Measurements from ENCODE around the gene ANKZF1.
"Not testable (repeated sequence)": the region's sequence is repeated elsewhere in the genome, so short reads cannot be mapped to it uniquely, and the experiment has no call there.

Gene ANKZF1

DNA sequence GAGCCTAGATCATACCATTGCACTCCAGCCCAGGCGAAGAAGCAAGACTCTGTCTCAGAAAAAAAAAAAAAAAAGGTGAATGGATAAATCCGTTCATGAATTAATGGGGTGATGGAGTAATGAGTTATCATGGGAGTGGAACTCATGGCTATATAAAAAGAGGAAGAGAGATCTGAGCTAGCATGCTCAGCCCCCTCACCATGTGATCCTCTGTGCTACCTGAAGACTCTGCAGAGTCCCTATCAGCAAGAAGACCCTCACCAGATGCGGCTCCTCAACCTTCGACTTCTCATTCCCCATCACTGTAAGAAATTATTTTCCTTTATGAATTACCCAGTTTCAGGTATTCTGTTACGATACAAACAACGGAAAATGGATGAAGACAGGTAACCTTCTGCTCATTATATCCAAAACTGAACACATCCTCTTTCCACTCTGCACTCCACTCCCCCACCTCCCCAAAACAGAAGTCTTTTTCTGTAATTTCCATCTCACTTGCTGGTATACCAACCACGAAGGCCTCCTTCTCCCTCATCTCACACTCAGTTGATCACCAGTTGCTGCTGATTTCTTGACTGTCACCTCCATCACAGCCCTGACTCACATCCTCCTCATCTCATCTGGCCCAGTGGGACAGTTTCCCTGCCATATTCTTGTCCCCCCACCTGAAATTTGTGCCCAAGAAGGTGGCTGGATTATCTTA is 42.7 kb upstream of the ANKZF1 start:
- TF ChIP-seq, protein P1, sequence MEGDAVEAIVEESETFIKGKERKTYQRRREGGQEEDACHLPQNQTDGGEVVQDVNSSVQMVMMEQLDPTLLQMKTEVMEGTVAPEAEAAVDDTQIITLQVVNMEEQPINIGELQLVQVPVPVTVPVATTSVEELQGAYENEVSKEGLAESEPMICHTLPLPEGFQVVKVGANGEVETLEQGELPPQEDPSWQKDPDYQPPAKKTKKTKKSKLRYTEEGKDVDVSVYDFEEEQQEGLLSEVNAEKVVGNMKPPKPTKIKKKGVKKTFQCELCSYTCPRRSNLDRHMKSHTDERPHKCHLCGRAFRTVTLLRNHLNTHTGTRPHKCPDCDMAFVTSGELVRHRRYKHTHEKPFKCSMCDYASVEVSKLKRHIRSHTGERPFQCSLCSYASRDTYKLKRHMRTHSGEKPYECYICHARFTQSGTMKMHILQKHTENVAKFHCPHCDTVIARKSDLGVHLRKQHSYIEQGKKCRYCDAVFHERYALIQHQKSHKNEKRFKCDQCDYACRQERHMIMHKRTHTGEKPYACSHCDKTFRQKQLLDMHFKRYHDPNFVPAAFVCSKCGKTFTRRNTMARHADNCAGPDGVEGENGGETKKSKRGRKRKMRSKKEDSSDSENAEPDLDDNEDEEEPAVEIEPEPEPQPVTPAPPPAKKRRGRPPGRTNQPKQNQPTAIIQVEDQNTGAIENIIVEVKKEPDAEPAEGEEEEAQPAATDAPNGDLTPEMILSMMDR (IDR thresholded peaks at IDR 0.05; ENCODE audit: low read depth, low read length) = no peak
- no peak overlapping the region for H3K4me3 ChIP-seq (ENCODE audit: low read depth, low read length)

- TF ChIP-seq, protein P1 (IDR thresholded peaks at IDR 0.05; ENCODE audit: low read depth, low read length) = no peak
- no peak overlapping the region for H3K4me3 ChIP-seq (ENCODE audit: low read depth, low read length)
Measured at GRCh38 chr2:219197388-219197787, 32.2 kb upstream of the ANKZF1 start.

DNA sequence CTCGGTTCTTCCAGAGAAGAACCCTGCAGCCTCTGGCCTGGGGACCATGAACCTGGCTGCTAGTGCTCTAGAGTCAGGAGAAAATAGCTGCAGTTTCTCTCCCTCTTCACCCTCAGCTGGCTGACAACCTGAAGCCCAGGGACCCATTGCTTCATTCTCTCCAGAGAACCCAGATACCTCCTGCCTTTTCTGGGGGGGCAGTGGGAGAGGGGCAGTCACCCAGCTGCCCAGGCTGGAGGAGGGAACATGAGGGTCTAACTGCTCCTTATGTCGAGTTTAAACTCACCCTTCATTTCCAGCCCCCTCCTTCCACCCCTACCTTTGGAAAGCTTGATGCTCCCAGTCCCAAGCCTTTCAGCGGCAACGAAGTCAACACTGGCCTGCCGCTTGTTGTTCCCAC is 30.6 kb upstream of the ANKZF1 start:
- no peak overlapping the region for H3K4me3 ChIP-seq (ENCODE audit: low read depth, low read length)
- TF ChIP-seq, protein P1 (IDR thresholded peaks at IDR 0.05; ENCODE audit: low read depth, low read length) = no peak

- no peak overlapping the region for H3K4me3 ChIP-seq (ENCODE audit: low read depth, low read length)
- TF ChIP-seq, protein P1 (IDR thresholded peaks at IDR 0.05; ENCODE audit: low read depth, low read length) = no peak
Measured at GRCh38 chr2:219199470-219200211, 30.0 kb upstream of the ANKZF1 start.

DNA sequence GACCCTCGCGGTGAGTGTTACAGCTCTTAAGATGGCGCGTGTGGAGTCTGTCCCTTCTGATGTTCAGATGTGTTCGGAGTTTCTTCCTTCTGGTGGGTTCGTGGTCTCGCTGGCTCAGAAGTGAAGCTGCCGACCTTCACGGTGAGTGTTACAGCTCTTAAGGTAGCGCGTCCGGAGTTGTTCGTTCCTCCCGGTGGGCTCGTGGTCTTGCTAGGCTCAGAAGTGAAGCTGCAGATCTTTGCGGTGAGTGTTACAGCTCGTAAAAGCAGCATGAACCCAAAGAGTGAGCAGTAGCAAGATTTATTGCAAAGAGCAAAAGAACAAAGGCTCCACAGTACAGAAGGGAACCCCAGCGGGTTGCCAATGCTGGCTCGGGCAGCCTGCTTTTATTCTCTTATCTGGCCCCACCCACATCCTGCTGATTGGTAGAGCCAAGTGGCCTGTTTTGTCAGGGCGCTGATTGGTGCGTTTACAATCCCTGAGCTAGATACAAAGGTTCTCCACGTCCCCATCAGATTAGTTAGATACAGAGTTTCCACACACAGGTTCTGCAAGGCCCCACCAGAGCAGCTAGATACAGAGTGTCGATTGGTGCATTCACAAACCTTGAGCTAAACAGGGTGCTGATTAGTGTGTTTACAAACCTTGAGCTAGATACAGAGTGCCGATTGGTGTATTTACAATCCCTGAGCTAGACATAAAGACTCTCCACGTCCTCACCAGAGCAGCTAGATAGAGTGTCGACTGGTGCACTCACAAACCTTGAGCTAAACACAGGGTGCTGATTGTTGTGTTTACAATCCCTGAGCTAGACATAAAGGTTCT is 28.9 kb upstream of the ANKZF1 start:
- not testable (repeated sequence) for H3K4me3 ChIP-seq (ENCODE audit: low read depth, low read length)

DNA sequence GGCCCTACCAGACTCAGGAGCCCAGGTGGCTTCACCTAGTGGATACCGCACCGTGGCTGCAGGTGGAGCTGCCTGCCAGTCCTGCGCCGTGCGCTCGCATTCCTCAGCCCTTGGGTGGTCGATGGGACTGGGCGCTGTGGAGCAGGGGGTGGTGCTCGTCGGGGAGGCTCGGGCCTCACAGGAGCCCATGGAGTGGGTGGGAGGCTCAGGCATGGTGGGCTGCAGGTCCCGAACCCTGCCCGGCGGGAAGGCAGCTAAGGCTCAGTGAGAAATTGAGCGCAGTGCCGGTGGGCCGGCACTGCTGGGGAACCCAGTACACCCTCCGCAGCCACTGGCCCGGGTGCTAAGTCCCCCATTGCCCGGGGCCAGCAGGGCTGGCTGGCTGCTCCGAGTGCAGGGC is 28.3 kb upstream of the ANKZF1 start:
- not testable (repeated sequence) for H3K4me3 ChIP-seq (ENCODE audit: low read depth, low read length)

GRCh38 chr2:219204425-219205164 is 25.0 kb upstream of the ANKZF1 start:
- TF ChIP-seq, protein P1 (IDR thresholded peaks at IDR 0.05; ENCODE audit: low read depth, low read length) = no peak
- H3K4me3 ChIP-seq (ENCODE audit: low read depth, low read length) = no peak overlapping the region

Data from WI38 (cell line).